Measurements from ENCODE around the gene KCNA4. TPM values are rescaled to one million over a fixed set of nuclear protein-coding genes. Genes with fewer than 3 reads are reported as not detected.

The KCNA4 gene
- total RNA-seq, 1 experiment from 2014 or later = not detected

DNA sequence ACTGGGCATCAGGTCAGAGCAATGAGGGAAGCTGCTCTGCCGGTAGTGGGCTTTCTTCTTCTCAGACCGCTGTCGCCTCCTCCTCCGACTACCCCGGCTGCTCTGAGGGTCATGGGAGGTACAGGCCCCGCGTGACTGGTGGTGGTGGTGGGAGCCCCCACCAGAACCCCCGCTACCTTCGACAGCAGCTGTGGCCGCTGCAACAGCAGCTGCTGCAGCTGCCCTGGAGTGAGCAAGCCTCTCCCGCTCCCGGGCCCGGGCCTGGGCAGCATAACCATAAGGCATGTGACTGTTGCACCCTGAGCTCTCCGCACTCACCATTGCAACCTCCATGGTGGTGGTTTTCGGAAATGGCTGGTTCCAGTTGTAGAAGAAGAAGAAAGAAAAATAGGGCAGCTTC lies 4.5 kb downstream of the KCNA4 start:
- H3K4me3 ChIP-seq (ENCODE audit: low read length) = no peak overlapping the region
- H3K36me3 ChIP-seq (ENCODE audit: insufficient read depth, low read length) = no peaks in the 10 kb centered on the region
- H3K4me2 ChIP-seq (ENCODE audit: low read depth, low read length, poor library complexity, severe bottlenecking) = no peak overlapping the region
- H3K4me1 ChIP-seq (ENCODE audit: low read length) = no peaks in the 10 kb centered on the region
- no peaks in the 10 kb centered on the region for H3K27me3 ChIP-seq (ENCODE audit: low read length)
- H2AFZ ChIP-seq (ENCODE audit: low read length) = no peak overlapping the region
- H4K20me1 ChIP-seq (ENCODE audit: insufficient read depth, low read depth, low read length) = no peaks in the 10 kb centered on the region
- H3K27ac ChIP-seq (ENCODE audit: low read length) = no peak overlapping the region
- DNase-seq = no peak
- no peak overlapping the region for H3K9ac ChIP-seq (ENCODE audit: low read length)
- H3K79me2 ChIP-seq (ENCODE audit: low read length) = no peaks in the 10 kb centered on the region
- no peaks in the 10 kb centered on the region; the same call in 1 of the 2 replicates for H3K9me3 ChIP-seq (ENCODE audit: low read length)
- H3K9me2 ChIP-seq (replicated peaks; ENCODE audit: insufficient read depth, low read length) = no peaks in the 10 kb centered on the region

DNA sequence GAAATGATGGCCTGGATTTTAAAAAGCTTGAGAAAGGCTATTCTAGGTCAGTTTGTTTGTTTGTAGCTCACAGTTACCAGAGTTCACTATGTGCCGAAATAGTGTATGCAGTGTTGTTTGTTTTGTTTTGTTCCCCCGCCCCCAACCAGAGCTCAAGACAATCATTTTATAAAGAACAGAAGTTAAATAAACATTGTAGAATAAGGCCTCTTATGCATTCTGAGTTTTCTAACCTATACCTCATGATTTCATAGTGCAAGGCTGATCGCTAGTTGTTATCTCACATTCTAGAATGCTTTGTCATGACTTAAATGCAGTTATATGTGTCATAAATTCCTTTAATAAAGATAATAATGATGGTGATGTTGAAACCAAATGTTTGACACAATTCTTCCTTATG lies 7.8 kb downstream of the KCNA4 start:
- Histone ChIP-seq H3K36me3 (ENCODE audit: insufficient read depth, low read length) (no peaks in the 10 kb centered on the region), H3K4me1 (ENCODE audit: low read length) (no peaks in the 10 kb centered on the region), H3K9ac (ENCODE audit: low read length) (no peak overlapping the region), H3K4me3 (ENCODE audit: low read length) (no peak overlapping the region), H3K79me2 (ENCODE audit: low read length) (no peaks in the 10 kb centered on the region), H3K4me2 (ENCODE audit: low read depth, low read length, poor library complexity, severe bottlenecking) (no peak overlapping the region), H3K27ac (ENCODE audit: low read length) (no peak overlapping the region), H2AFZ (ENCODE audit: low read length) (no peak overlapping the region), H3K9me3 (ENCODE audit: low read length) (no peaks in the 10 kb centered on the region), H3K27me3 (ENCODE audit: low read length) (no peaks in the 10 kb centered on the region), H4K20me1 (ENCODE audit: insufficient read depth, low read depth, low read length) (no peaks in the 10 kb centered on the region), H3K9me2 (replicated peaks; ENCODE audit: insufficient read depth, low read length) (no peaks in the 10 kb centered on the region)
- no peak for DNase-seq

DNA sequence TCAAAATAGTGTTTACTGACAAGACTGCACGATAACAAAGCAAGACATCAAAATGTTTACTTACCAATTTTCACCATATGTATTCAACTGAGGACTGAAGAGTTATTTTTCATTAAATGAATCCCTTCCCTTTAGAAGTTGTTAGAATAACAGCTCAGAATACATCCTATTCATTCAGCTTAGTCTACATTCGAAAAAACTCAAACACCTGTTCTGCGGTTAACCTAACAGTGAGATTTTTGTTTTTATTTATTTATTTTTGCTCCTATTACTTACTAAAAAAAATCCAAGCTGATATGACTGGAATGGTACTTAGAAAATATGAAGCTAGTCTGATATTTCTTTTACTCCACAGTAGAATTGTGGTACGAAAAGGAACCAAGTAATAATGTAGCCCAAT lies 10.0 kb downstream of the KCNA4 start:
- Histone ChIP-seq H3K4me2 (ENCODE audit: low read depth, low read length, poor library complexity, severe bottlenecking) (no peak overlapping the region), H4K20me1 (ENCODE audit: insufficient read depth, low read depth, low read length) (no peaks in the 10 kb centered on the region), H3K9me2 (replicated peaks; ENCODE audit: insufficient read depth, low read length) (no peaks in the 10 kb centered on the region), H3K9ac (ENCODE audit: low read length) (no peak overlapping the region), H3K4me3 (ENCODE audit: low read length) (no peak overlapping the region), H3K27ac (ENCODE audit: low read length) (no peak overlapping the region), H3K9me3 (ENCODE audit: low read length) (no peaks in the 10 kb centered on the region), H3K36me3 (ENCODE audit: insufficient read depth, low read length) (no peaks in the 10 kb centered on the region), H2AFZ (ENCODE audit: low read length) (no peak overlapping the region), H3K4me1 (ENCODE audit: low read length) (no peaks in the 10 kb centered on the region), H3K27me3 (ENCODE audit: low read length) (no peaks in the 10 kb centered on the region), H3K79me2 (ENCODE audit: low read length) (no peaks in the 10 kb centered on the region)
- no peak for DNase-seq

DNA sequence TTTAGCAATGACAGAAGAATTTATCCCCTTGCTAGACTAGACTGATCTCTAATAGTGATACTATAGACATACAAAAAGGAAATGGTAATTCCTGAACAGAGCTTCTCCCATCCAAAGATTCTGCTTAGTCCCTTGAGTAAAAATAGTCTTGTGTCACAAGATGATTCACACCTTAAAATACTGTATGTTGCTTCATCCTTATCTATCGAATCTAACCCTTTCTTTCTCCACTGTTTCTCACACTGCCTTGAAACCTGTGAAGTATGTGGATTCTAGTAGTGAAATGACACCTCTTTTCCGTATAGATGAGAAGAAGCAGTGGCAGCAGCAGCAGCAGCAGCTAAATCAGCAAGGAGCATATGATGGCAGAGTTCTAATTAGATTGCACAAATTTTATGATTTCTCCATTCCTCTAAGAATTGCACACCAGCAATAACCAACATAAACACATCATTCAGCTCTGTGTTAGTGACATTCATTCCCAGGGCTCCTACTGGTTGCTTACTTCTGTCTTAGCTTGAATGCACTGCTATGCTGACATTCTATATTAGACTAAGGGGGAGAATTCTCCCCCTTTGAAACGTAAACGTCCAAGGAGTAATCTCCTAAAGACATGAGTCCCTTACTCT lies 14.6 kb downstream of the KCNA4 start:
- no peak overlapping the region for H2AFZ ChIP-seq (ENCODE audit: low read length)
- no peak for DNase-seq
- no peaks in the 10 kb centered on the region for H3K9me3 ChIP-seq (ENCODE audit: low read length)
- no peaks in the 10 kb centered on the region for H3K9me2 ChIP-seq (replicated peaks; ENCODE audit: insufficient read depth, low read length)
- no peak overlapping the region for H3K4me3 ChIP-seq (ENCODE audit: low read length)
- no peaks in the 10 kb centered on the region for H3K4me1 ChIP-seq (ENCODE audit: low read length)
- H3K27me3 ChIP-seq (ENCODE audit: low read length) = no peaks in the 10 kb centered on the region
- H3K27ac ChIP-seq (ENCODE audit: low read length) = no peak overlapping the region
- no peaks in the 10 kb centered on the region for H3K79me2 ChIP-seq (ENCODE audit: low read length)
- H3K4me2 ChIP-seq (ENCODE audit: low read depth, low read length, poor library complexity, severe bottlenecking) = no peak overlapping the region
- no peaks in the 10 kb centered on the region for H3K36me3 ChIP-seq (ENCODE audit: insufficient read depth, low read length)
- no peaks in the 10 kb centered on the region for H4K20me1 ChIP-seq (ENCODE audit: insufficient read depth, low read depth, low read length)
- H3K9ac ChIP-seq (ENCODE audit: low read length) = no peak overlapping the region

DNA sequence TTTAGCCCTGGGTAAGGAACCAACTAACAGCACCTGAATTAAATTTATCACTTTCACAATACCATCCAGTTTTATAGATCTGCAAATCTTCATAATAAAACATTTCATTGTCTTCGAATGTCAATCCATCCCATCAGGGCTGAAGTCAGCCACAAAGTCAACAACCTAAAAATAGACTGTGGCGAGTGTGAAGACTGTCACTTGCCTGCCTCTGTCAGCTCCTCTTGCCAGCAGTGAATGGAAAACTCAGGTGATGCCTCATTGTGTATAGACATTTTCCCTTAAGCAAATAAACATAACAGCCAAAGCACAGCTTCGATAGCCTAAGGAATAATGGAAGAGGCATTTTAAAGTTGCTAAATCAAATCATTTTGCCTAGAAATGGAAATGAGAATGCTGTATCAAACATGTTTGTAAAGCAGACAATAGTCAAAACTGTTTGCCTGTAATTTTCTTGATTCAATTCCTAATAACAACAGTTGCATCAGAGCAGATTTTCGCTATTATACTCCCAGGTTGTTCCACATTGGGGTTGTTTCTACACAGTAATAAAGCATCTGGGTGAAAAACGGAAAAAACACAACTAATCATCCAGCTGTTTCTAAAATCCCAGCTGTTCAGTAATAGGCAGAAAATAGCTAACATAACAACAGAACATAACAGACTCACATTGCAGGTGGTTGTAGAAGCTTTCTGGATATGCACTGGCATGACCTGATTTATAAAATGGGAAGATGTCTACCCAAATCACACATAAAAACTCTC lies 15.7 kb downstream of the KCNA4 start:
- DNase-seq = no peak
- Histone ChIP-seq H3K27ac (ENCODE audit: low read length) (no peak overlapping the region), H3K4me1 (ENCODE audit: low read length) (no peaks in the 10 kb centered on the region), H4K20me1 (ENCODE audit: insufficient read depth, low read depth, low read length) (no peaks in the 10 kb centered on the region), H3K27me3 (ENCODE audit: low read length) (no peaks in the 10 kb centered on the region), H3K79me2 (ENCODE audit: low read length) (no peaks in the 10 kb centered on the region), H3K9ac (ENCODE audit: low read length) (no peak overlapping the region), H3K9me2 (replicated peaks; ENCODE audit: insufficient read depth, low read length) (no peaks in the 10 kb centered on the region), H3K9me3 (ENCODE audit: low read length) (no peaks in the 10 kb centered on the region), H3K4me2 (ENCODE audit: low read depth, low read length, poor library complexity, severe bottlenecking) (no peak overlapping the region), H2AFZ (ENCODE audit: low read length) (no peak overlapping the region), H3K36me3 (ENCODE audit: insufficient read depth, low read length) (no peaks in the 10 kb centered on the region), H3K4me3 (ENCODE audit: low read length) (no peak overlapping the region)

DNA sequence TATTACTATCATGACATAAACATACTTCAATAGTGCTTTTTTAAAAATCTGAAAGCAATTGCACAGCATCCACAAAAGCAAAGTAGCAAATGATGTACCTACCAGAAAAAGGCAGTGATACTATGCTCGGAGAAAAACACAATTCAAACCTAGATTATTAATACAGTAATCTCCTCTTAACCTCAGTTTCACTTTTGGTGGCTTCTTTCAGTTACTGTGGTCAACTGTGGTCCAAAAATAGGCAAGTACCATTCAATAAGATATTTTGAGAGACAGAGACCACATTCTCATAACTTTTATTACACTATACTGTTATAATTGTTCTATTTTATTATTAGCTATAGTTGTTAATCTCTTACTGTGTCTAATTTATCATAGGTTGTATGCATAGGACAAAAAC lies 20.8 kb downstream of the KCNA4 start:
- H2AFZ ChIP-seq (ENCODE audit: low read length) = no peak overlapping the region
- no peaks in the 10 kb centered on the region for H4K20me1 ChIP-seq (ENCODE audit: insufficient read depth, low read depth, low read length)
- no peaks in the 10 kb centered on the region for H3K27me3 ChIP-seq (ENCODE audit: low read length)
- no peaks in the 10 kb centered on the region for H3K79me2 ChIP-seq (ENCODE audit: low read length)
- H3K4me2 ChIP-seq (ENCODE audit: low read depth, low read length, poor library complexity, severe bottlenecking) = no peak overlapping the region
- no peak overlapping the region for H3K27ac ChIP-seq (ENCODE audit: low read length)
- DNase-seq = no peak
- no peaks in the 10 kb centered on the region for H3K4me1 ChIP-seq (ENCODE audit: low read length)
- H3K36me3 ChIP-seq (ENCODE audit: insufficient read depth, low read length) = no peaks in the 10 kb centered on the region
- peaks cover 12% of the 10 kb centered on the region for H3K9me3 ChIP-seq (ENCODE audit: low read length)
- no peak overlapping the region for H3K9ac ChIP-seq (ENCODE audit: low read length)
- H3K4me3 ChIP-seq (ENCODE audit: low read length) = no peak overlapping the region
- H3K9me2 ChIP-seq (replicated peaks; ENCODE audit: insufficient read depth, low read length) = no peaks in the 10 kb centered on the region

DNA sequence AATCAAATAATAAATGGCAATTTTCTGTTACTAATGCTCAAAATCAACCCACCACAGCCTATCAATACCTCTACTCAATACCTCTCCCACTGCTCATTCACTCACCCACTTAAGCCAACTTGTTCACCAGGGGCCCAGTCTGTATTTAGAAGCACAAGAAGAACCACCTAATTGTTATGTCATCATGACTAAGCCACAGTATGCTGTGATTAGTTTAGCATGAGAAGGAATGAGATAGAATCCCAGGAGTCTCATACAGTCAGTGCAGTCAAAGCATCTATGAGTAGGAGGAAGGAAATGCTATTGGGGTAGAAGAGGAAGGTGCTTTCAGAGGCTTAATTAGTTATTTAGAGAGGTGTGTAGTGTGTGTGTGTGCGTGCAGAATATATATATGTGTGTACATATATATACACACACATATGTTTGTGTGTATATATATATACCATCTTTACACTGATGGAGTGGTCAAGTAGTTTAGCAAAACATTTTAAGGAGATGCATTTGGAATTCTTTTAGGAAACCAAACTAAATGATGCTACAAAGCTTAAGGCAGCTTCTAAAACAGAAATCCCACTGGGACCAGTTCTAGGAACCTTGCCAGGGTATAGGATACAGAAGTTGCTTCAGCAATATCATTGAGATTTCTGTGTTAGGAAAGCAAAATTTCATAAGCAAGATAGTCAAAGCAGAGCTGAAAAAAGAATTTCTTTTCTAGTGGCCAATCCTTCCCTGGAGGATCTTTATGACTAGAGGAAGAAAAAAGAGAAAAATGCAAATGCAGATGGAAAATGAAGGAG lies 27.5 kb downstream of the KCNA4 start:
- DNase-seq = no peak
- H3K36me3 ChIP-seq (ENCODE audit: insufficient read depth, low read length) = no peaks in the 10 kb centered on the region
- no peaks in the 10 kb centered on the region for H3K4me1 ChIP-seq (ENCODE audit: low read length)
- H3K4me2 ChIP-seq (ENCODE audit: low read depth, low read length, poor library complexity, severe bottlenecking) = no peak overlapping the region
- H2AFZ ChIP-seq (ENCODE audit: low read length) = no peak overlapping the region
- no peaks in the 10 kb centered on the region for H3K27me3 ChIP-seq (ENCODE audit: low read length)
- no peaks in the 10 kb centered on the region for H4K20me1 ChIP-seq (ENCODE audit: insufficient read depth, low read depth, low read length)
- no peak overlapping the region for H3K27ac ChIP-seq (ENCODE audit: low read length)
- no peak overlapping the region for H3K9ac ChIP-seq (ENCODE audit: low read length)
- no peaks in the 10 kb centered on the region for H3K9me2 ChIP-seq (replicated peaks; ENCODE audit: insufficient read depth, low read length)
- H3K4me3 ChIP-seq (ENCODE audit: low read length) = no peak overlapping the region
- peaks cover 12% of the 10 kb centered on the region for H3K9me3 ChIP-seq (ENCODE audit: low read length)
- H3K79me2 ChIP-seq (ENCODE audit: low read length) = no peaks in the 10 kb centered on the region

DNA sequence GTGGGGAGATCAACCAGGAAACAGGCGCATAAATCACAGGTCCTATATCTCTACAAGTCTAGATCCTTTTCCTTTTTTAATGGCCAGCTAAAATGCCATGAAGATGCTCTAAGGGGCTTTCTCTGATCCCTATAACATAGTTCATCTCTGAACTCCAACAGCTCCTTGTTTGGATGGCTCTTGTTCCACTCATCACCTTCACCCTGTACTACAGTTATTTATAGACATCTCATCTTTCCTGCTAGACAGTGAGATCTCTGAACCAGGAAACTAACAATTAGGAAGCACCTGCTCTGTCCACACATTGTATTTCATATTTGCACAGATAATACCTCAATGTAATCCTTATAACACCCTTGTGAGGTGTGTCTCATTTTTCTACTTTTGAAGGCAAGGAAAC lies 31.6 kb downstream of the KCNA4 start:
- Histone ChIP-seq H3K79me2 (ENCODE audit: low read length) (no peaks in the 10 kb centered on the region), H3K27ac (ENCODE audit: low read length) (no peak overlapping the region), H3K9me3 (ENCODE audit: low read length) (no peaks in the 10 kb centered on the region; the same call in 1 of the 2 replicates), H2AFZ (ENCODE audit: low read length) (no peak overlapping the region), H3K4me3 (ENCODE audit: low read length) (no peak overlapping the region), H3K4me1 (ENCODE audit: low read length) (no peaks in the 10 kb centered on the region), H3K27me3 (ENCODE audit: low read length) (no peaks in the 10 kb centered on the region), H3K9me2 (replicated peaks; ENCODE audit: insufficient read depth, low read length) (no peaks in the 10 kb centered on the region), H3K4me2 (ENCODE audit: low read depth, low read length, poor library complexity, severe bottlenecking) (no peak overlapping the region), H3K36me3 (ENCODE audit: insufficient read depth, low read length) (no peaks in the 10 kb centered on the region), H3K9ac (ENCODE audit: low read length) (no peak overlapping the region), H4K20me1 (ENCODE audit: insufficient read depth, low read depth, low read length) (no peaks in the 10 kb centered on the region)
- DNase-seq = no peak
